Stomach (tissue), 4 donors: ENCODE results near the gene SMTNL1.

Experiments
- CTCF ChIP-seq, 7 experiments: fragments of 450-650 bp in 4 of 7; fragments of 200-600 bp in 3 of 7; sonication (generic) in 3 of 7; IDR thresholded peaks; one replicate each; pipeline ENCODE4 v1.5.1; 2016 to 2019; ENCODE audit warnings: antibody characterized with exemption in 7 of 7, control low read depth in 2 of 7, mild to moderate bottlenecking in 1 of 7
- EP300 ChIP-seq: sonication (generic); formaldehyde crosslinking; IDR thresholded peaks from one replicate; pipeline ENCODE4 v1.6.1; 2017; ENCODE audit warnings: antibody characterized with exemption
- POLR2A ChIP-seq, 4 donors: fragments of 450-650 bp; IDR thresholded peaks; one replicate each; pipeline ENCODE4 v1.6.1; 2016; ENCODE audit warnings: antibody characterized with exemption in 4 of 4, control low read depth in 2 of 4, mild to moderate bottlenecking in 1 of 4, moderate library complexity in 1 of 4
- POLR2AphosphoS5 ChIP-seq, 3 donors: sonication (generic); formaldehyde crosslinking; IDR thresholded peaks; one replicate each; pipeline ENCODE4 v1.6.1; 2016; ENCODE audit warnings: antibody characterized with exemption in 3 of 3

DNA sequence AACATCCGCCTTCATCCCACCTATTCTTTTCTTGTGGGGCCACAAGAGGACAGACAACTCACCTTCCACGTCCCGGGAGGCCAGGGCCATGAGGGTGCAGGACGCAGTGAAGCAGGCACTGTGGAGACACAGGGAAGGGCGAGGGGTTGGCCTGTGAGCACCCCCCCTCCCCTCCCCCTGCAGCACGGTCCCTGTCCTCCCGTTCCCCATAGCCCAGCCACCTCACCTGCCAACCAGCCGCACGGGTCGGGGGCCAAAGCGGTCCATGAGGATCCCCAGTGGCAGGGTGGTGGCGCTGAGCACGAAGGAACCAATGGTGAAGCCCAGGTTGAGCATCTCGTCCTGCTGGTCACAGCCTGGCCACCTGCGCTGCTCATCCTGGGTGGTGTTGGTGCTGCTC, 36.5 kb upstream of the SMTNL1 start:
- TF ChIP-seq POLR2AphosphoS5 (IDR thresholded peaks at IDR 0.05) (no peak), CTCF (IDR thresholded peaks at IDR 0.05) (no peak), POLR2A (IDR thresholded peaks at IDR 0.05) (no peak), EP300 (no peak)
